HCT116 (cell line): ENCODE results near the gene APOBEC3G.
"Not testable (repeated sequence)": the region's sequence is repeated elsewhere in the genome, so short reads cannot be mapped to it uniquely, and the experiment has no call there.

Source experiments
- EZH2phosphoT487 ChIP-seq: fragments of 200-600 bp; IDR thresholded peaks from 2 replicates; pipeline ENCODE4 v1.6.1; 2018; ENCODE audit warnings: antibody characterized with exemption, borderline replicate concordance
- POLR2A ChIP-seq: IDR thresholded peaks from 2 replicates; pipeline ENCODE4 v1.7.0; 2011; ENCODE audit warnings: borderline replicate concordance; ENCODE audit not compliant: insufficient read depth, insufficient read length; ENCODE audit errors: extremely low read depth
- RAD21 ChIP-seq: IDR thresholded peaks from 2 replicates; pipeline ENCODE4 v1.6.1; 2012; ENCODE audit warnings: low read depth, mild to moderate bottlenecking
- SIN3A ChIP-seq: IDR thresholded peaks from 2 replicates; pipeline ENCODE4 v1.6.1; 2012; ENCODE audit warnings: low read depth
- TF ChIP-seq, protein P1 (sequence below), 3 experiments: fragments of 200-600 bp in 1 of 3; sonication (generic) in 1 of 3; IDR thresholded peaks in 2 of 3; conservative IDR thresholded peaks in 1 of 3; 2 replicates each; pipeline ENCODE4 v1.5.1; 2012 to 2017; ENCODE audit warnings: low read depth in 2 of 3, low read length in 2 of 3, antibody characterized with exemption in 1 of 3, borderline replicate concordance in 1 of 3, control low read depth in 1 of 3, mild to moderate bottlenecking in 1 of 3, mixed read lengths in 1 of 3, mixed run types in 1 of 3, moderate library complexity in 1 of 3; ENCODE audit not compliant: insufficient read depth in 1 of 3

DNA sequence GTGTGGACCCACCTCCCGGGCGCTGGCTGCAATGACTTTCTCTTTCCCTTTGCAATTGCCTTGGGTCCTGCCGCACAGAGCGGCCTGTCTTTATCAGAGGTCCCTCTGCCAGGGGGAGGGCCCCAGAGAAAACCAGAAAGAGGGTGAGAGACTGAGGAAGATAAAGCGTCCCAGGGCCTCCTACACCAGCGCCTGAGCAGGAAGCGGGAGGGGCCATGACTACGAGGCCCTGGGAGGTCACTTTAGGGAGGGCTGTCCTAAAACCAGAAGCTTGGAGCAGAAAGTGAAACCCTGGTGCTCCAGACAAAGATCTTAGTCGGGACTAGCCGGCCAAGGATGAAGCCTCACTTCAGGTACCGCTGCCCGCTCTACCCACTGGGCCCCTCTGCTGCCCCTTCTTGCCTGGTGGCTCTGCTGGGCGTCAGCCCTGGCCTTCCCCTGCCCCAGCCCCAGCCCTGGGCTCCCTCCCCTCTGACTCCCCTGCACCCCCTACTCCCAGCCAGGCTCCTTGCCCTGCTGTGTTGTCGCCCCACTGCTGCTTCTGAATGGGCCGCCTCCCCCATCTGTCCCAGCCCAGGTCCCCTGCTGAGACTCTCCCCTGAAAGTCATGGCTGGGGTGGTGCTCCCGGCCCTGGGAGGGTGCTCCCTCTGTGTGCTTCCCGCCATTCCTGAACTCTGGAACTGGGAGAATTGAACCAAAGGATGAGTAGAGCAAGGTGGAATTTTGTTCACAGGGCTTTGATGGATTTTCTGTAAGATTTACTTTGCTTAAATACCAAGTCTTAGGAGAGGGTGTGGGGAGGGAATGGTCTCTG is at the start of gene APOBEC3G:
- TF ChIP-seq, protein P1, sequence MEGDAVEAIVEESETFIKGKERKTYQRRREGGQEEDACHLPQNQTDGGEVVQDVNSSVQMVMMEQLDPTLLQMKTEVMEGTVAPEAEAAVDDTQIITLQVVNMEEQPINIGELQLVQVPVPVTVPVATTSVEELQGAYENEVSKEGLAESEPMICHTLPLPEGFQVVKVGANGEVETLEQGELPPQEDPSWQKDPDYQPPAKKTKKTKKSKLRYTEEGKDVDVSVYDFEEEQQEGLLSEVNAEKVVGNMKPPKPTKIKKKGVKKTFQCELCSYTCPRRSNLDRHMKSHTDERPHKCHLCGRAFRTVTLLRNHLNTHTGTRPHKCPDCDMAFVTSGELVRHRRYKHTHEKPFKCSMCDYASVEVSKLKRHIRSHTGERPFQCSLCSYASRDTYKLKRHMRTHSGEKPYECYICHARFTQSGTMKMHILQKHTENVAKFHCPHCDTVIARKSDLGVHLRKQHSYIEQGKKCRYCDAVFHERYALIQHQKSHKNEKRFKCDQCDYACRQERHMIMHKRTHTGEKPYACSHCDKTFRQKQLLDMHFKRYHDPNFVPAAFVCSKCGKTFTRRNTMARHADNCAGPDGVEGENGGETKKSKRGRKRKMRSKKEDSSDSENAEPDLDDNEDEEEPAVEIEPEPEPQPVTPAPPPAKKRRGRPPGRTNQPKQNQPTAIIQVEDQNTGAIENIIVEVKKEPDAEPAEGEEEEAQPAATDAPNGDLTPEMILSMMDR (IDR thresholded peaks at IDR 0.05 in 2 of 3, conservative IDR thresholded peaks at IDR 0.05 in 1 of 3; ENCODE audit: borderline replicate concordance in 1 of 3, insufficient read depth in 1 of 3, low read depth in 2 of 3, low read length in 2 of 3): not testable (repeated sequence)
- not testable (repeated sequence) for TF ChIP-seq RAD21, SIN3A, EZH2phosphoT487, POLR2A
